ENCODE data around the gene DNMBP. TPM values are rescaled to one million over a fixed set of nuclear protein-coding genes. Genes with fewer than 3 reads are reported as not detected.

Gene DNMBP
- total and polyA plus RNA-seq, 2 of the 8 experiments (the other 6 are each of a cell fraction or from before 2014, with no cell fraction given): 19.1 to 26.4 TPM

DNA sequence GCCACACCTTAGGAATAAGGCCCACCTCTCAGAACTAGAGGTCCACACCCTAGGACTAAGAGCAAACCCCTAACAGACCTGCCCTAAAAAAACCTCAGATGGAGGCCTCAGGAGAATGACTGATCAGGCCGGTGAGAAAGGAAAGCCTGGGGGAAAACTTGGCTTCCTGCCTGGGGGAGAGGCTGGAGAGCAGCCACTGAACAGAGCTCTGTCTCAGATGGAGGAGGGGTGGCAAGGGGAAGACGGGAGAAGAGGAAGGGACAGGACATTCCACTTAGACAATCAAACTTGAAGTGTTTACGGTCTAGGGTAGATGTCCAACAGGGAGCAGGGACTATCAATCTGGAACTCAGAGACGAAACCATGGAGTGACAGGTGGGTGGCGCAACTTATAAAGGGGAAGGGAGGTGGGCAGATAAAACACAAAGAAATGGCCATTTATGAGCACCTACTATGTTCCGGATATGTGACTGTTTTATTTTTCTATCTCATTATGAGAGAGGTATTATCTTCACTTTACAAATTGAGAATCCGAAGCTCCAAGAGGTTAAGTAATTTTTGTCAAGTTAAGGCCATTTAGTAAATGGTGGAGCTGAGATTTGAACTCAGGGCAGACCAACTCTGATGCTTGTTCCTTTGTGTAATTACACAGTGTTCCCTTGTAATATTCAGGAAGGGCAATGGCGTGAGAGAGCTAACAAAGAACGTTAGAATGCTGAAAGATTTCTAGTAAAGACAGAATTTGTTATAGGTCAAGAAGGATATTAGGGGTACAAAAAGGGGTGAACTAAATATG is 82.6 kb downstream of the DNMBP start (continued):
- TF ChIP-seq GABPA (IDR thresholded peaks at IDR 0.05; ENCODE audit: borderline replicate concordance, insufficient read depth, low read length) (no peak), KDM5A (IDR thresholded peaks at IDR 0.05; ENCODE audit: low read length) (no peak)

Measured in H1 (cell line).